Common myeloid progenitor, CD34-positive (primary cell): ENCODE results near the gene MRPL54.

ENCODE experiments used
- CTCF ChIA-PET: fragments of 350-600 bp; sonication (Branson Sonifier 250); formaldehyde crosslinking; loops from one replicate; lab custom pipeline; 2021; ENCODE audit warnings: antibody characterized with exemption; lab: Charles Lee
- POLR2A ChIA-PET: fragments of 350-600 bp; sonication (Branson Sonifier 250); formaldehyde crosslinking; loops from one replicate; lab custom pipeline; 2021; ENCODE audit warnings: antibody characterized with exemption; lab: Charles Lee
- DNase-seq, 3 donors: peaks; one replicate each; pipeline versions ENCODE4 v3.0.0 to v3.0.0-alpha.2; 2013
- H3K27ac ChIP-seq, 2 experiments: 1 replicate in 1 of 2; 2 replicates in 1 of 2; pipeline ENCODE4 v1.7.0; 2013; ENCODE audit warnings: inconsistent platforms in 2 of 2, low read length in 2 of 2, mild to moderate bottlenecking in 2 of 2, low read depth in 1 of 2, moderate library complexity in 1 of 2; ENCODE audit not compliant: severe bottlenecking in 2 of 2, insufficient read depth in 1 of 2, poor library complexity in 1 of 2
- H3K27me3 ChIP-seq, 5 experiments: replicated peaks in 2 of 5; 1 replicate in 3 of 5; 2 replicates in 2 of 5; pipeline versions ENCODE4 v1.6.1 to v1.7.0; 2013; ENCODE audit warnings: low read length in 4 of 5, mild to moderate bottlenecking in 2 of 5, moderate library complexity in 2 of 5, inconsistent platforms in 1 of 5; ENCODE audit not compliant: insufficient read depth in 5 of 5, control insufficient read depth in 4 of 5
- H3K36me3 ChIP-seq, 4 experiments: 1 replicate in 2 of 4; 2 replicates in 2 of 4; pipeline versions ENCODE4 v1.6.1 to v1.7.0; 2013; ENCODE audit warnings: low read length in 3 of 4, control low read depth in 1 of 4, mild to moderate bottlenecking in 1 of 4; ENCODE audit not compliant: control insufficient read depth in 4 of 4, insufficient read depth in 4 of 4
- H3K4me1 ChIP-seq, 4 experiments: 1 replicate in 3 of 4; 2 replicates in 1 of 4; pipeline versions ENCODE4 v1.6.1 to v1.7.1; 2013; ENCODE audit warnings: low read length in 3 of 4, mild to moderate bottlenecking in 3 of 4, control low read depth in 1 of 4, inconsistent platforms in 1 of 4, moderate library complexity in 1 of 4; ENCODE audit not compliant: control insufficient read depth in 4 of 4, insufficient read depth in 4 of 4; ENCODE audit errors: control extremely low read depth in 1 of 4
- H3K4me3 ChIP-seq, 7 experiments: 1 replicate in 4 of 7; 2 replicates in 3 of 7; pipeline versions ENCODE4 v1.5.1 to v1.7.0; 2013; ENCODE audit warnings: mild to moderate bottlenecking in 7 of 7, low read length in 6 of 7, moderate library complexity in 6 of 7, inconsistent platforms in 2 of 7, low read depth in 2 of 7, control low read depth in 1 of 7; ENCODE audit not compliant: insufficient read depth in 4 of 7, control insufficient read depth in 1 of 7; ENCODE audit errors: extremely low read depth in 1 of 7
- H3K9me3 ChIP-seq, 5 experiments: 1 replicate in 4 of 5; 2 replicates in 1 of 5; pipeline versions ENCODE4 v1.6.1 to v1.7.1; 2013; ENCODE audit warnings: low read length in 4 of 5, mild to moderate bottlenecking in 2 of 5, inconsistent platforms in 1 of 5, low read depth in 1 of 5, moderate library complexity in 1 of 5; ENCODE audit not compliant: control insufficient read depth in 4 of 5, insufficient read depth in 2 of 5; ENCODE audit errors: control extremely low read depth in 1 of 5
- WGBS: methylation state at CpG from one replicate; pipeline ENCODE4 v1.1.5; 2013; ENCODE audit not compliant: insufficient coverage; 5-methylcytosine and 5-hydroxymethylcytosine counted together

MRPL54 gene

DNA sequence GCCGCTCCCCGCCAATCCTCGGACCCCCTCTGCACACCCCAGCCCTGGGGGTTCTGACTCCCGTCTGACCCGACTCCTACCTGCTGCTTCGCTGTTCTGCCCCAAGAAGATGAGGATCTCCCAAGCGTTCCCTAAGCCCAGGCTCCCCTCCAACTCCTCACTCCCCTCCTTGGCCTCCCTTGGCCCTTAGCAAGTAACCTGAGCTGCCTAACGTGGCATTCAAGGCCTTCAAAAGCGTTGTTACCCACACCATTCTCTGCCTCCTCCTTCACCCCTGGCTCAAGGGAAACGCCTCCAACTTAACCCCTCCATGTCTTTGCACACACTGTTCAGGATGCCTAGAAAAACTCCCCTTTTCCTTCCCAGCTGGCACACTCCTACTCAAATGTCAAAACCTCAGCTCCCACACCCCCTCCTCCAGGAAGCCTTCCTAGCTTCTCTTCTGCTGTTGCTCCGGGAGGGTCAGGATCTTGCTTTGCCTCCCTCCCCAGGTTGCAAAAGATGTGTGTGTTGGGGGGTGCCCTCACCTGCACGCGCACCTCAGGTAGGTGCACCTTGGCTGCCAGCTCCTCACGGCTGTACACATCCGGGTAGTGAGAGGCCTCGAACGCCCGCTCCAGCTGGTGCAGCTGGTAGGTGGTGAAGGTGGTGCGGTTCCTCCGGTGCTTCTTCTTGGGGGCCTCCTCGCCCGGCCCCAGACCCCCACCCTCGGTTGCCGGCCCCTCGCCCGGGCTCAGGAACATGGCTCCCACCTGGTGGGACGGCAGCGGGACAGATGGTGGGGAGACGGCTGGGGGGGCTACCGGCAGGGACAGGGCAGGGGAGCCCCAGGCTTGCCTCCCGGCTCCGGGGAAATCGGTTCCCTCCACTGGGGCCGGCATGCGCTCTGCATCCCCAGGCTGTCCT lies 8.8 kb downstream of the MRPL54 start:
- Histone ChIP-seq H3K9me3 (no peaks in the 10 kb centered on the region), H3K27me3 (no peaks in the 10 kb centered on the region), H3K4me1 (no peaks in the 10 kb centered on the region), H3K27ac (no peak overlapping the region), H3K4me3 (no peak overlapping the region), H3K36me3 (peaks cover 0 to 25% (median 20%) of the 10 kb centered on the region in 4 experiments)
- CTCF ChIA-PET = interaction anchor here (1.5 to 2.0 kb wide), 2 partner anchors 9 kb away, joined by 4 to 5 read pairs; partner anchors contain the start of genes APBA3 and MRPL54
- WGBS = 94% methylated on average over 16 of the region's 35 CpGs
- POLR2A ChIA-PET = interaction anchor here (0.9 kb wide), 1 partner anchor 8 kb away, joined by 4 read pairs; the partner anchor contains the start of gene MRPL54
- DNase-seq = no peak

DNA sequence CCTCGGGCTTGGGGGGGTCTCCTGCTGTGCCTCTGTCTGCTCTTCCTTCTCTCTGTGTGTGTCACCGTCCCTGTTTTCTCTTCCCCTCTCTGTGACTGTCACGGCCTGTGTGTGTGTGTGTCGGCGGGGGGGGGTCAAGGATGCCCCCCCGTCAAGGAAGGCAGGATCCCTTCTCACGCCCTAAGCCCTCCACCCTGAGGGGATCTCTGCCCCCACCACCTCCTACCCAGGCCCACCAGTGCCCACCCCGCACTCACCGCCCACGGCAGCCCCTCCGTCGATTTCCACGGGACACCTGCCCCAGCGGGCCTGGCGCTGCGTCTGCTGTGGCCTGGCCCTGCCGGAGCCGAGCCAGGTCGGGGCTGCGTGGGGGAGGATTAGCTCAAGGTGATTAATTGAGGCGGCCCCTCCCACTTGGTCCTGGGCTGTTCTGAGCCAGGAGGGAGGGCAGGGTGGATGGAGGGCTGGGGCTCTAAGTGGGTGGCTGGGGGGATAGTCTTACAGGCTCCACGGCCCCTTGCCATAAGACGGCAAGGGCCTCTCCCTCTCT lies 9.5 kb downstream of the MRPL54 start, which contains the start of gene RAX2:
Gene RAX2 (minus strand): TSS at position 323 of the 550 bp plus-strand sequence. CDS start 486 bp downstream, outside the sequence.
- H3K36me3 ChIP-seq = peaks cover 0 to 20% (median 14%) of the 10 kb centered on the region in 4 experiments
- ChIA-PET CTCF (interaction anchor here (1.5 kb wide), 2 partner anchors 8 to 10 kb away, joined by 4 to 5 read pairs; partner anchors contain the start of genes APBA3 and MRPL54), POLR2A (no interaction called here)
- H3K9me3 ChIP-seq = no peaks in the 10 kb centered on the region
- no peaks in the 10 kb centered on the region for H3K4me1 ChIP-seq
- H3K4me3 ChIP-seq = no peak within 1 kb of the TSS
- WGBS = 79% methylated on average over 16 of the region's 23 CpGs
- no peak for DNase-seq
- no peaks in the 10 kb centered on the region for H3K27me3 ChIP-seq
- no peak within 1 kb of the TSS for H3K27ac ChIP-seq

DNA sequence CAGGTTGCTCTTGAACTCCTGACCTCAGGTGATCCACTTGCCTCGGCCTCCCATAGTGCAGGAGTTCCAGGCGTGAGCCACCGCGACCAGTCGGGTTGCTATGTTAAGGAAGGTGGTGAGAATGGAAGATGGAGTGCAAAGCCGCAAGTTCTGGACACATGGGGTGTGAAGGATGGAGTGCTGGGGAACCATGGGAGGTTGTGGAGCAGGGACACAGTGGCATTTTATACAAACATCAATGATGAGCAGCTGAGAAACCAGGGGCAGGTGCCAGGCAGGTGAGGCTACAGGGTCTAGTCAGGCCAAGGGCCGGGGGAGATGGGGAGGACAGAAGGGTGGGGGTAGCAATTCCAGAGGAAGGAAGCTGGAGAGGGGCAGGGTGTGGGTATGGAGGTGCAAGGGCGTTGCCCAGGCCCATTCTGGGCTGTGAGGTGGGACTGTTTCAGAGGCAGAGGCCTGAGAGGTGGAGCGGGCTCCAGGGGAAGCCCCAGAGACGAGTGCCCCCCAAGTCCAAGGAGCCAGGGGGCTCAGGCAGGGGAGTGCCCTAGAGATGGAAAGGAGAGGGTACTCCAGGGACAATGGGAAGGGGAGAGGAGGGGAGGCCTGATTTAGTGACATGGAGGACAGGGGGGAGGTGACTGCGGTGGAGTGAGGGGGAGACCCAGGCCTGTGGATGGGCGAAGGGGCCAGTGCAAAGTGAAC lies 11.5 kb downstream of the MRPL54 start:
- Histone ChIP-seq H3K4me1 (no peaks in the 10 kb centered on the region), H3K36me3 (peaks cover 0 to 20% (median 9%) of the 10 kb centered on the region in 4 experiments), H3K27ac (no peak overlapping the region), H3K4me3 (no peak overlapping the region), H3K27me3 (no peaks in the 10 kb centered on the region), H3K9me3 (no peaks in the 10 kb centered on the region)
- ChIA-PET POLR2A (no interaction called here), CTCF (interaction anchor here (0.7 to 1.3 kb wide), 4 partner anchors 10 to 48 kb away, joined by 3 to 6 read pairs (median 4); partner anchors contain the start of gene MRPL54)
- 97% methylated on average over 9 of the region's 12 CpGs for WGBS
- DNase-seq = no peak

DNA sequence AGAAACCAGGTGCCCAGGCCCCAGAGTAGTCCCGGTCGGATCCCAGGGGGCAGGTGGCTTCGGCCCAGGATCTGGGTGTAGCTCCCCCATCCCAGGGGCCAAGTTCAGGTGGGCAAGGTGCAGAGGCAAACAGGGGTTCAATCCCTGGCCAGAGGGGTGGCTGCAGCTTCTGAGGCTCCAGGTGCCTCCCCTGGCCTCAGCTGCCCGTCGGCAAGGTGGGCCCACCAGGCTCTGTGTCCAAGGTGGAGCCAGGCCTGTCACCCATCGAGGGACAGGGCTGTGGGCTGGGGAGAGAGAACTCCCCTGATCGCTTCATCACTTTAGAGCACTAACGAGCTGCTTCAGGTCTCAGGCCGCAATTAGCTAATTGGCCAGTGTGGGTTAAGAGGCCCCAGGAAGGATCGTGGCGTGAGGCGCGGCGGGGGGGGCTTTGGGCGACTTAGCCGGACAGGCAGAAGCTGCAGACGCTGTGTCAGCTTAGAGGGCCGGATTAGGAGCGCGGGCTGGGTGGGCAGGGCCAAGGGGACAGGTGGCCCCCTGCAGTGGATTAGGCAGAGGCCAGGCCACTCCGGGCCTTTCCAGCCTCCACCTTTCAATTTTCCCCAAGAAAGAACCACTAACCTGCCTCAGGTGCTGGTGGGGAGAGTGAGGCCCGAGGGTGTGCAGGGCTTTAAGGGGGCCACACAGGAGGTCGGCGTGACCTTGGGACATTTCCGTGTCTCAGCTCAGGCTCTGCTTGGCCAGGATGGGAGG lies 12.3 kb downstream of the MRPL54 start:
- H3K9me3 ChIP-seq = no peaks in the 10 kb centered on the region
- no peak overlapping the region for H3K27ac ChIP-seq
- H3K4me1 ChIP-seq = no peaks in the 10 kb centered on the region
- POLR2A ChIA-PET = no interaction called here
- H3K4me3 ChIP-seq = no peak overlapping the region
- 74% methylated on average over 15 of the region's 25 CpGs for WGBS
- no peaks in the 10 kb centered on the region for H3K27me3 ChIP-seq
- DNase-seq = no peak
- CTCF ChIA-PET = interaction anchor here (0.7 to 1.3 kb wide), 4 partner anchors 9 to 48 kb away, joined by 3 to 6 read pairs (median 4); partner anchors contain the start of gene MRPL54
- peaks cover 0 to 22% (median 7%) of the 10 kb centered on the region in 4 experiments for H3K36me3 ChIP-seq

DNA sequence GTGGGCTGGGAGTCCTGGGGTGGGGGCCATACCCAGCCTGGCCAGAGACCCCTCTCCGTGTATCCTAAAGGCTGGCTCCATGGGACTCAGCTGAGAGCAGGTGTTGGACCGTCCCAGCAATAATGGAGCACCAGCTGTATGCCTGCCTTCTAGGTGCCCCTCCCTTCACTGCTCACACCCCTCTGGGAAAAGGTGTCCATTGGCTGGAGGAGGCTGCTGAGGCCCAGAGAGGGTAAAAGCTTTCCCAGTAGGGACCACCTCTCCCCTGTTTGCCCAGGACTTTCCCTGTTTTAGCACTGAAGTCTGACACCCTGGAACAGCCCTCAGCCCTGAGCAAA lies 12.9 kb downstream of the MRPL54 start:
- no peaks in the 10 kb centered on the region for H3K9me3 ChIP-seq
- no peaks in the 10 kb centered on the region for H3K27me3 ChIP-seq
- ChIA-PET CTCF (interaction anchor here (0.6 to 1.3 kb wide), 3 partner anchors 8 to 47 kb away, joined by 3 to 6 read pairs (median 4); no protein-coding TSS in a partner anchor), POLR2A (no interaction called here)
- WGBS = 88% methylated on average over 2 of the region's 2 CpGs
- no peak for DNase-seq
- H3K4me3 ChIP-seq = no peak overlapping the region
- no peaks in the 10 kb centered on the region for H3K4me1 ChIP-seq
- peaks cover 0 to 22% (median 6%) of the 10 kb centered on the region in 4 experiments for H3K36me3 ChIP-seq
- H3K27ac ChIP-seq = no peak overlapping the region

DNA sequence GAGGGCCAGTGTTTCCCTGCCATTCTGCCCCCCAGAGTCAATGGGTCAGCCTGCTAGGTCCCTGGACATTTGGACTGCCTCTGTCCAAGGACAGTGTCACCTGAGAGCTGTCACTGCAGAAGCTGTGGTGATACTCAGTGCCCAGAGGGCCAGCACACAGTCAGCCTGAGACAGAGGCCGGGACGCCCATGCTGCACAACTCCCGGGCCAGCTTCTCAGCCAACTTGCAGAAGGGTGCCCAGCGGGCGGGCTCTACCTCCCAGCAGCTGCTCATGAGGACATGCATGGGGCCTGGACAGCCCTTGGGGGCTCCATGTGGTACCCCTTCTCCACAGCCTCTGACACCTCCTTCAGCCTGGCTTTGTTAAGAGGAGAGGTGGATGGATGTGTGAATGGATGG lies 13.3 kb downstream of the MRPL54 start:
- POLR2A ChIA-PET = no interaction called here
- WGBS = 96% methylated on average over 5 of the region's 5 CpGs
- no peak for DNase-seq
- H3K36me3 ChIP-seq = peaks cover 0 to 23% (median 7%) of the 10 kb centered on the region in 4 experiments
- H3K27me3 ChIP-seq = no peaks in the 10 kb centered on the region
- CTCF ChIA-PET = interaction anchor here (0.6 kb wide), 1 partner anchor 36 kb away, joined by 3 read pairs; no protein-coding TSS in a partner anchor
- H3K4me3 ChIP-seq = no peak overlapping the region
- no peak overlapping the region for H3K27ac ChIP-seq
- peaks cover 0 to under 1% (median 0%) of the 10 kb centered on the region in 5 experiments for H3K9me3 ChIP-seq
- H3K4me1 ChIP-seq = no peaks in the 10 kb centered on the region
